ENCODE measurements around the gene ZBTB2. TPM values are rescaled to one million over a fixed set of nuclear protein-coding genes. Genes with fewer than 3 reads are reported as not detected.
A peak's percentile ranks its signal among the peaks of the same experiment; 100 is the strongest.

Gene ZBTB2
- total and polyA plus RNA-seq, 5 donors from 2014 or later = 18.0 to 31.9 (median 20.9) TPM

DNA sequence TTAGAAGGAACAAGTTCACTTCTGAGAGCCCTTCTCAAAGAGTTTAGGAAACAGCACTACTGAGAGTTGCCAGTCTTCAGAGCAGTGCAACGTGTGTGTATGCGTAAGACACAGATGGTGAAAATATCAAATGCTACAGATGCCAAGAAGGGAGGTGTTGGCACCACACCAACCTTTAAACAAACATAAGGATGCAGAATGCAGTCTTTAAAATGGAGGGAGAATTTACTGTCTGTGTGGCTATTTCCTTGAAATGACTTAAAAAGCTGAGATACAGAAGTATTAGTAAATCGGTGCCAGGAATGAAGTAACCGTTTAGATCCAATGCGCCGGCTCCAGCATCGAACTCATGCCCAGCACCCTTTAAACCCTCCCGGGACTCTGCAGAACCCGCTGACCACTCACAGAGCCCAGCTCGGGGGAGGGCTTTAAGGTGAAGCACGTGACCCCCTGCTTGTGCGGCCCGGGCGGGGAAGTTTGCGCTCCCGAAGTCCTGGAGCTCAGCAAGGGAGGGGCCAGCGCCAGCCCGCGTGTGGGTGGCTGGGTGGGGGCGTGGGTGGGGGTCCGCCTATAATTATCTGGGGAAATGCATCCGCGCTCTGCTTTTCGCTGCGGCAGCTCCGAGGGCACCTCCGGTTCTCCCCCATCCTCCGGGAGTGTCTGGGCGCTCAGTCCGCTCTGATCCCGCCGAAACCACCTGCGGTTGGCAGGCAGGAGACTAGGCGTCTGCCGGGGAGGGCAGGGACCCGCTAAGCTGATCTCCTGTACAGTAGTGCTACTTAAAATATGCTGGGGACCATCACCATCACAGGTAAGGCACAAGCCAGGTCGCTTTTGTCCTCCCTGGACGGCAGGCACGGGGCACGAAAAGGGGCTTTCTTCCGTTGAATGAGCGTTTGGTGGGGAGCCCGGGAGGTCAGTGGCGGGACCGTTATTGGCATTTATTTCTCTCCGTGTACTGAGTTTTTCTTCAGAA lies 66.0 kb downstream of the ZBTB2 start:
- no peak overlapping the region for H3K27ac ChIP-seq (ENCODE audit: insufficient read depth, low read length, poor library complexity, severe bottlenecking)
- H3K27me3 ChIP-seq (ENCODE audit: control insufficient read depth, insufficient read depth, low read length) = peaks cover 17% of the 10 kb centered on the region
- DNase-seq = peak in 2 of 3 donors; percentile 6 to 7
- H3K4me3 Mint-ChIP-seq = peak overlapping the region; percentile 72 to 88 (median 77)
- H3K4me1 ChIP-seq (ENCODE audit: control insufficient read depth, insufficient read depth, low read length, poor library complexity, severe bottlenecking) = peaks cover 18% of the 10 kb centered on the region
- H3K4me1 Mint-ChIP-seq = peaks cover 8 to 23% (median 18%) of the 10 kb centered on the region in 4 donors
- H3K9me3 ChIP-seq (ENCODE audit: control insufficient read depth in 2 of 2, low read length in 2 of 2) = no peaks in the 10 kb centered on the region
- H3K27me3 Mint-ChIP-seq = peaks cover 63% of the 10 kb centered on the region
- H3K36me3 ChIP-seq (ENCODE audit: control insufficient read depth, insufficient read depth, low read length) = no peaks in the 10 kb centered on the region
- no peaks in the 10 kb centered on the region for H3K36me3 Mint-ChIP-seq
- H3K27ac Mint-ChIP-seq = no peak overlapping the region
- ATAC-seq (ENCODE audit: low read depth in 2 of 2) = peak in 1 of 2 donors; percentile 20
- H3K4me3 ChIP-seq (ENCODE audit: low read depth, low read length) = peak overlapping the region; percentile 34
- peaks cover 0 to 1% (median 0%) of the 10 kb centered on the region in 7 donors for H3K9me3 Mint-ChIP-seq

DNA sequence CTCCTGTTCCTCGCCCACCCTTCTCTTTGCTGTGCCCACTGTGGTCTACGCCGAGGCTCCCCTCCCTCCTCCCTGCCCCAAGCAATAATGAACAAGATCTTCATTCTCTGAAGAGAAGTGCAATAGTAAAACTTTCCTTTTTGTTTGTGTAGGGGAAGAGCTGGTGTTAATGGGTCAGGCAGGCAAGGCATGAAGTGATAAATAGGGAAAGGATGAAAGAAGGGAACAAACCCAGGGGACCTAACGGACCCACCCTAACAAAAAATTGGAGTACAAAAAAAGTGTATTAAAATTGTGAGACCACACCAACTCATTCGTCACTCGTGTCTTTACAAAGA lies 66.9 kb downstream of the ZBTB2 start:
- Histone ChIP-seq H3K9me3 (ENCODE audit: control insufficient read depth in 2 of 2, low read length in 2 of 2) (no peaks in the 10 kb centered on the region), H3K27ac (ENCODE audit: insufficient read depth, low read length, poor library complexity, severe bottlenecking) (no peak overlapping the region), H3K4me1 (ENCODE audit: control insufficient read depth, insufficient read depth, low read length, poor library complexity, severe bottlenecking) (peaks cover 18% of the 10 kb centered on the region), H3K36me3 (ENCODE audit: control insufficient read depth, insufficient read depth, low read length) (no peaks in the 10 kb centered on the region), H3K4me3 (ENCODE audit: low read depth, low read length) (no peak overlapping the region), H3K27me3 (ENCODE audit: control insufficient read depth, insufficient read depth, low read length) (peaks cover 15% of the 10 kb centered on the region)
- Mint-ChIP-seq H3K36me3 (no peaks in the 10 kb centered on the region), H3K9me3 (peaks cover 0 to 1% (median 0%) of the 10 kb centered on the region in 7 donors), H3K4me3 (peak overlapping the region in 3 of 4 donors; percentile 1 to 72 (median 2)), H3K27me3 (peaks cover 64% of the 10 kb centered on the region), H3K4me1 (peaks cover 8 to 23% (median 18%) of the 10 kb centered on the region in 4 donors), H3K27ac (no peak overlapping the region)
- ATAC-seq (ENCODE audit: low read depth in 2 of 2) = no peak
- DNase-seq = no peak

DNA sequence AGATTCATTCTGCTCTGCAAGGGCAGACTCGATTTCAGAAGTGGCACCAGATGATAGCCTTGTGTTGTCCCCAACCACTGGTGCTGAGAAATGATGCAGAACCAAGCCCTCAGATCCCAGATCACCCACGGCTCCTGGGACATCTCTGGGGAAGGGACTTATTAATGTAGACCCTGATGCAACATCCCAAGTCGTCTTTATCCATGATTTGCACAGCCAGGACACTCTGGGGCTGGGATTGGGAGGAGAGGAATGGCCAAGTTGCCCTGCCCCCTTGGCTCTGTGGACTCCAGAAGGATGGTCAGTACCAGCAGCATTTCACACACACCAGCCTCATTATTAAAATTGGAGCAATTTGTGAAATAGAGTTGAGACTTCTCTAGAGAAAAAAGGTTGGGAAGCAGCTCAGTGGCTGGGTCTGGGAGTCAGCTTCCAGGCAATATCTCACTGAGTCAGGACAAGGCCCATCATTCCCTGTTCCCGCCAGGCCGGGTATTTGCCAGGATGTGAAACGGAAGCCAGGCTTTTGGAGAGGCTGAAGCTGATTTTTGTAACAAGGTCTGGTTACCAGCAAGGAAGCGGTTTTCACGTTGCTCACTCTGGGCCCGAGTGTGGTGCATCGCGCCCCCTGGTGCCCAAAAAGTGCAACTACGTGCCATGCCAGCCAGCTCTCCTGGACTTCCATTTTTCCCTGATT lies 67.4 kb downstream of the ZBTB2 start:
- Mint-ChIP-seq H3K4me3 (peak overlapping the region in 3 of 4 donors; percentile 1 to 72 (median 2)), H3K27ac (no peak overlapping the region), H3K36me3 (no peaks in the 10 kb centered on the region), H3K9me3 (peaks cover 0 to 1% (median 0%) of the 10 kb centered on the region in 7 donors), H3K4me1 (peaks cover 8 to 23% (median 18%) of the 10 kb centered on the region in 4 donors), H3K27me3 (peaks cover 59% of the 10 kb centered on the region)
- peak; percentile 56 to 67 (median 64) for DNase-seq
- no peak overlapping the region for H3K27ac ChIP-seq (ENCODE audit: insufficient read depth, low read length, poor library complexity, severe bottlenecking)
- H3K27me3 ChIP-seq (ENCODE audit: control insufficient read depth, insufficient read depth, low read length) = peaks cover 15% of the 10 kb centered on the region
- no peaks in the 10 kb centered on the region for H3K36me3 ChIP-seq (ENCODE audit: control insufficient read depth, insufficient read depth, low read length)
- no peaks in the 10 kb centered on the region for H3K9me3 ChIP-seq (ENCODE audit: control insufficient read depth in 2 of 2, low read length in 2 of 2)
- H3K4me1 ChIP-seq (ENCODE audit: control insufficient read depth, insufficient read depth, low read length, poor library complexity, severe bottlenecking) = peaks cover 18% of the 10 kb centered on the region
- H3K4me3 ChIP-seq (ENCODE audit: low read depth, low read length) = no peak overlapping the region
- peak; percentile 79 to 83 for ATAC-seq (ENCODE audit: low read depth in 2 of 2)

DNA sequence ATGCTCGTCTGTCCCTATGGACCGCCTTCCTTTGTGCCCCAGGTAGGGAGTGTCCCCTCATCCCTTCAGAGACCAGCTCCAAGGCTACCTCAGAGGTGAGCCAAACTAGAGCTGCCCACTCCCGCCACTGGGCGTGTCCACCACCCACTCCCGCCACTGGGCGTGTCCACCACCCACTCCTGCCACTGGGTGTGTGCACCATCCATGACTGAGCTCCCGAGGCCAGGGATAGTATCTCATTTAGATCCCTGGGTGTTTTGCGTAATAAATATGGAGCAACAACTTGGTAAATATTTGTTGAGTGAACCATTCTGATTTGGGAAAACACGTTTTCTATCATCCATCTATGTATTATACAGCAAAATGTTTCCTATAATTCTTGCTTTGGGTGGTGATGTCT lies 68.8 kb downstream of the ZBTB2 start:
- Histone ChIP-seq H3K36me3 (ENCODE audit: control insufficient read depth, insufficient read depth, low read length) (no peaks in the 10 kb centered on the region), H3K4me3 (ENCODE audit: low read depth, low read length) (no peak overlapping the region), H3K4me1 (ENCODE audit: control insufficient read depth, insufficient read depth, low read length, poor library complexity, severe bottlenecking) (peaks cover 18% of the 10 kb centered on the region), H3K9me3 (ENCODE audit: control insufficient read depth in 2 of 2, low read length in 2 of 2) (no peaks in the 10 kb centered on the region), H3K27ac (ENCODE audit: insufficient read depth, low read length, poor library complexity, severe bottlenecking) (no peak overlapping the region), H3K27me3 (ENCODE audit: control insufficient read depth, insufficient read depth, low read length) (peaks cover 15% of the 10 kb centered on the region)
- Mint-ChIP-seq H3K27me3 (peaks cover 46% of the 10 kb centered on the region), H3K4me1 (peaks cover 8 to 23% (median 18%) of the 10 kb centered on the region in 4 donors), H3K9me3 (peaks cover 0 to 1% (median 0%) of the 10 kb centered on the region in 7 donors), H3K4me3 (no peak overlapping the region), H3K27ac (no peak overlapping the region), H3K36me3 (no peaks in the 10 kb centered on the region)
- DNase-seq = no peak
- ATAC-seq (ENCODE audit: low read depth in 2 of 2) = no peak

DNA sequence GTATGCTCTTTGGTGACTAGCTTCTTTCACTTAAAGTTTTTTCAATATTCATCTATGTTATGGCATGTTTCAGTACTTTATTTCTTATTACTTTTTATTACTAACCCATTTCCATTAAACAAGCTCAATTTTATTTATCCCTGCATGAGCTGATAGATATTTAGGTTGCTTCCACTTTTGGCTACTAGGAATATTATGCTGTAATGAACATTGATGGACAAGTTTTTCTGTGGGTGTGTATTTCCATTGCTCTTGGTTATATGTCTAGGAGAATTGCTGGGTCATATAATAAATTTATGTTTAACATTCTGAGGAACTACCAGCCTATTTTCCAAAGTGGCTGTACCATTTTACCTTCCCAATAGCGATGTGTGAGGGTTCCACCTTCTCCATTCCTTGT lies 69.9 kb downstream of the ZBTB2 start:
- Histone ChIP-seq H3K36me3 (ENCODE audit: control insufficient read depth, insufficient read depth, low read length) (no peaks in the 10 kb centered on the region), H3K4me1 (ENCODE audit: control insufficient read depth, insufficient read depth, low read length, poor library complexity, severe bottlenecking) (peaks cover 18% of the 10 kb centered on the region), H3K4me3 (ENCODE audit: low read depth, low read length) (no peak overlapping the region), H3K27me3 (ENCODE audit: control insufficient read depth, insufficient read depth, low read length) (peaks cover 13% of the 10 kb centered on the region), H3K27ac (ENCODE audit: insufficient read depth, low read length, poor library complexity, severe bottlenecking) (no peak overlapping the region), H3K9me3 (ENCODE audit: control insufficient read depth in 2 of 2, low read length in 2 of 2) (no peaks in the 10 kb centered on the region)
- peak overlapping the region in 1 of 3 donors; percentile 40 for H3K27ac Mint-ChIP-seq
- peaks cover 0 to 1% (median 0%) of the 10 kb centered on the region in 7 donors for H3K9me3 Mint-ChIP-seq
- no peaks in the 10 kb centered on the region for H3K36me3 Mint-ChIP-seq
- H3K4me3 Mint-ChIP-seq = no peak overlapping the region
- no peak for DNase-seq
- ATAC-seq (ENCODE audit: low read depth in 2 of 2) = no peak
- peaks cover 39% of the 10 kb centered on the region for H3K27me3 Mint-ChIP-seq
- peaks cover 7 to 23% (median 18%) of the 10 kb centered on the region in 4 donors for H3K4me1 Mint-ChIP-seq

DNA sequence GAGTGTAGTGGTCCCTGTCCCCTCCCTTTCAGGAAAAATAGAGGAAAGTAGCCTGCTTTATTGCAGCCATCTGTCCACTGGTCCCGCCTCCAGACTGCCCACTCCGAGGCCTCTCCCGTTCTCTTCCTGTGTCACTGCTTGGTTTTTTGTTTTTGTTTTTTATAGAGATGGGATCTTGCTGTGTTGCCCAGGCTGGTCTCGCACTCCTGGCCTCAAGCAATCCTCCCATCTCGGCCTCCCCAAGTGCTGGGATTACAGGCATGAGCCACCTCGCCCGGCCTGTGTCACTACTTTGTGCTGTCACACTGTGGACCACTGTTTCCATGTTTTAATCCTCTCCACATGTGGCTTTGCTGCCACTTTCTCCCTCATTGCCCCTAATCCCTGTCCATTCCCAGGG lies 71.2 kb downstream of the ZBTB2 start:
- DNase-seq (no peak), ATAC-seq (ENCODE audit: low read depth in 2 of 2) (no peak)
- peaks cover 6% of the 10 kb centered on the region for H3K27me3 ChIP-seq (ENCODE audit: control insufficient read depth, insufficient read depth, low read length)
- no peak overlapping the region for H3K4me3 ChIP-seq (ENCODE audit: low read depth, low read length)
- peaks cover 0 to 4% of the 10 kb centered on the region in 2 experiments for H3K9me3 ChIP-seq (ENCODE audit: control insufficient read depth in 2 of 2, low read length in 2 of 2)
- H3K27me3 Mint-ChIP-seq = peaks cover 26% of the 10 kb centered on the region
- no peak overlapping the region for H3K27ac Mint-ChIP-seq
- no peak overlapping the region for H3K27ac ChIP-seq (ENCODE audit: insufficient read depth, low read length, poor library complexity, severe bottlenecking)
- no peaks in the 10 kb centered on the region for H3K36me3 Mint-ChIP-seq
- H3K9me3 Mint-ChIP-seq = peaks cover 0 to 5% (median 1%) of the 10 kb centered on the region in 7 donors
- H3K36me3 ChIP-seq (ENCODE audit: control insufficient read depth, insufficient read depth, low read length) = no peaks in the 10 kb centered on the region
- H3K4me1 Mint-ChIP-seq = peaks cover 0 to 14% (median 10%) of the 10 kb centered on the region in 4 donors
- peaks cover 8% of the 10 kb centered on the region for H3K4me1 ChIP-seq (ENCODE audit: control insufficient read depth, insufficient read depth, low read length, poor library complexity, severe bottlenecking)
- H3K4me3 Mint-ChIP-seq = no peak overlapping the region

DNA sequence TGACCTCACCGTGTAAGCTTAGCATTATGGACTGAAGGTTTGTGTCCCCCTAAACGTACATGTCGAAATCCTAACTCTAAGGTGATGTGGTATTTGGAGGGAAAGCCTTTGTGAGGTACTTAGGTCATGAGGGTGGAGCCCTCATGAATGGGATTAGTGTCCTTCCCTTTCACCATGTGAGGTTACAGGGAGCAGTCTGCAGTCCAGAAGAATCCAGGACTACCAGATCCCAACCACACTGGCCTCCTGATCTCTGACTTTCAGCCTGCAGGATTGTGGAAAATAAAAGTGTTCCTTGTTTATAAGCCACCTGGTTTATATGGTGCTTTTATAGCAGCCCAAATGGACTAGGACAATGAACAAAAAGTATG lies 73.4 kb downstream of the ZBTB2 start:
- no peak overlapping the region for H3K4me3 Mint-ChIP-seq
- no peak for ATAC-seq (ENCODE audit: low read depth in 2 of 2)
- Histone ChIP-seq H3K4me1 (ENCODE audit: control insufficient read depth, insufficient read depth, low read length, poor library complexity, severe bottlenecking) (no peaks in the 10 kb centered on the region), H3K9me3 (ENCODE audit: control insufficient read depth in 2 of 2, low read length in 2 of 2) (peaks cover 0 to 4% of the 10 kb centered on the region in 2 experiments), H3K27ac (ENCODE audit: insufficient read depth, low read length, poor library complexity, severe bottlenecking) (no peak overlapping the region), H3K4me3 (ENCODE audit: low read depth, low read length) (no peak overlapping the region), H3K27me3 (ENCODE audit: control insufficient read depth, insufficient read depth, low read length) (no peaks in the 10 kb centered on the region), H3K36me3 (ENCODE audit: control insufficient read depth, insufficient read depth, low read length) (no peaks in the 10 kb centered on the region)
- H3K27ac Mint-ChIP-seq = no peak overlapping the region
- no peaks in the 10 kb centered on the region for H3K4me1 Mint-ChIP-seq
- H3K36me3 Mint-ChIP-seq = no peaks in the 10 kb centered on the region
- no peak for DNase-seq
- H3K27me3 Mint-ChIP-seq = peaks cover 16% of the 10 kb centered on the region
- H3K9me3 Mint-ChIP-seq = peaks cover 0 to 5% (median 1%) of the 10 kb centered on the region in 7 donors
